Measurements from ENCODE around the gene CIAO1. TPM values are rescaled to one million over a fixed set of nuclear protein-coding genes. Genes with fewer than 3 reads are reported as not detected.

The CIAO1 gene
- total RNA-seq (2022; extraction: Qiagen RNA extraction) = 59.2 to 81.9 TPM (median 79.4 TPM) in 5 replicates

DNA sequence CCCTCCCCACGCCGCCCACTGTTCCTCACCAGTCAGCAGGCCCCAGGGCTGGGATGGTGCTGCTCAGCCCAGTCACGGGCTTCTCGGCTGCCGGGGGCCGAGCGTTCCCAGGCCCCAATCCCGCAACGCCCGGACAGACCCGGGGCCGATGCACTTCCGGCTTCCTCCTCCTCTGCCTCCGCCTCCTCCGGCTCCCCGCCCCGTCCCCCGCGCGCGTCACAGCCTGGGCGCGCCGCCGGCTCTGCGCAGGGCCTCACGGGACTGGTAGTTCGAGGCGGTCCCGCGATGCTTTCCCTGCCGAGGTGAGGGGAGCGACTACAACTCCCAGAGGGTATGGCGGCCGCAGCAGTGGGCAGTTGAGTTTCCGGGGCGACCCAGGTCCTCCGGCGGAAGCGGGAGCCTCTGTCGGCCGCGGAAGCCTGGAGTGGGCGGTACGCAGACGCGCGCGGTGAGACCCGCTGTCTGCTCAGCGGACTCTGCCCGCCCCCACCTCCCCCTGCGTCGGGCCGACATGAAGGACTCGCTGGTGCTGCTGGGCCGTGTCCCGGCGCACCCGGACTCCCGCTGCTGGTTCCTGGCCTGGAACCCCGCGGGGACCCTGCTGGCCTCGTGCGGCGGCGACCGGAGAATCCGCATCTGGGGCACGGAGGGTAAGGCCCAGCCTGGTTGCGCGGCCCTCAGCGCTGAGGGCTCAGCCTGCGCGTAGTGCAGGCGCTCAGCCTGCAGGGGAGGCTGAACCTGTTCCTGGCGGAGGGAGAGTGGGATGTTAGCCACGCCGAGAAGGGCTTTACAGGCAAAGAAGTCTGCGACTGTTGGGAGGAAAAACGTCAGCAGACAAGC is at the start of gene CIAO1, which contains the start of gene TMEM127:
CIAO1 (plus strand) TSS at position 386 of the 840 bp plus-strand sequence; CDS start at position 512, 126 bp downstream.
TMEM127 (minus strand) TSS at position 158 of the 840 bp plus-strand sequence. CDS start 616 bp downstream, outside the sequence.

DNA sequence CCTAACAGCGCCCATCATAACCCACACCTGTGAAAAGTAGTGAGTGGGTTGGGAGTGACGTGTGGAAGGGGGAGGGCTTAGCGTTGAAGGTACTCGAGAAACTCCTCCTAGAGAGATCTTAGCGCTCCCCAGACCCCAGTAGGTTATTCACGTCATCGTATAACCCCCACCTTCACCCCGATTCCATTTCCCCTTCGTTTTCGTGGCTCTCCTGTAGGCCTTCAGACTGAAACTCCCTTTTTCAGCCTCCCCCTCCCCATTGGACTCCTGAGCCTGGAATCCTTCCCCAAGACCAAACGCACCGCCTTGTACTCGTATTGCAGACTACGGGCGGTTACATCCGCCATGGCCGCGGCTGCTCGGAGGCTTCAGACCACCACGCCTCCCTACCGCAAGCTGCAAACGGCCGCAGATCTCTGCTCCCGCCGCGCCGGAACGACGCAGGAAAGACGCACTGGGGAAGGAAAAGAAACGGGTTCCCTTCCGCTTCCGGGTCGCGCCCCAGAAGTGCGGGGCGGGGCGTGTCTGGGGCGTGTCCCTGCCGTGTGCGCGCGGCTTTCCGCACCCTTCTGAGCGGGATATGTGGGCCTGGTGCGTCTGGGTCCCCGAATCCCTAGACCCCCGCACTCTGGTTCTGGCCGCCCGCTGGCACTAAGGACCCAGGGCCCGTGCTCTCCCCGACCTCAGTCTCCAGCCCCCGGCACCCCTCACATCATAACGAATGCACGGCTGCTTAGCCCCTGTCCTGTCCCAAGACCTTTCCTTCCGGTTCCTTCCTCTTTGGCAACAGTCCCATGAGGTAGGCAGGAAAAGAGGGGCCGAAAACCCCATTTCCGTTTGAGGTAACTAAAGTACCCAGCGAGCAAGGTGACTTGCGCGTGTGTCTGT is 39.3 kb downstream of the CIAO1 start, which contains the start of gene SNRNP200:
SNRNP200 (minus strand) TSS at position 456 of the 888 bp plus-strand sequence; CDS start at position 347, 109 bp downstream.

Other genes with a start within 250 kb of the CIAO1 start
- 0.02 to 0.08 TPM in 2 of 5 replicates, not detected in the others for gene GPAT2, start 231.3 kb upstream of the CIAO1 start, total RNA-seq (2022; extraction: Qiagen RNA extraction)
- gene ADRA2B, start 149.7 kb upstream of the CIAO1 start, total RNA-seq (2022; extraction: Qiagen RNA extraction) = 0.08 to 0.14 TPM (median 0.11 TPM) in 5 replicates
- gene ASTL, start 127.7 kb upstream of the CIAO1 start, total RNA-seq (2022; extraction: Qiagen RNA extraction) = not detected in 5 replicates
- 0.32 to 0.46 TPM (median 0.37 TPM) in 5 replicates for gene DUSP2, start 120.8 kb upstream of the CIAO1 start, total RNA-seq (2022; extraction: Qiagen RNA extraction)
- gene STARD7, start 57.4 kb upstream of the CIAO1 start, total RNA-seq (2022; extraction: Qiagen RNA extraction) = 85.4 to 105 TPM (median 103 TPM) in 5 replicates
- gene TMEM127, start 228 bp upstream of the CIAO1 start, total RNA-seq (2022; extraction: Qiagen RNA extraction) = 31.8 to 49.0 TPM (median 47.4 TPM) in 5 replicates
- 97.2 to 134 TPM (median 127 TPM) in 5 replicates for gene SNRNP200, start 39.3 kb downstream of the CIAO1 start, total RNA-seq (2022; extraction: Qiagen RNA extraction)
- not detected in 5 replicates for gene ITPRIPL1, start 59.1 kb downstream of the CIAO1 start, total RNA-seq (2022; extraction: Qiagen RNA extraction)
- gene NCAPH, start 69.5 kb downstream of the CIAO1 start, total RNA-seq (2022; extraction: Qiagen RNA extraction) = 39.5 to 44.7 TPM (median 40.9 TPM) in 5 replicates
- 0.39 to 0.61 TPM (median 0.45 TPM) in 5 replicates for gene NEURL3, start 239.1 kb downstream of the CIAO1 start, total RNA-seq (2022; extraction: Qiagen RNA extraction)